LNCaP clone FGC (cell line): Measurements from ENCODE around the gene PCYOX1L.

Experiments
- DNase-seq: peaks from one replicate; pipeline ENCODE4 v3.0.0-alpha.2; 2011; ENCODE audit warnings: low read depth
- H3K4me3 ChIP-seq: 2 replicates; pipeline ENCODE4 v1.5.1; 2011; ENCODE audit warnings: mild to moderate bottlenecking, low read depth, low read length, control low read depth
- CTCF ChIP-seq: IDR thresholded peaks from 2 replicates; pipeline ENCODE4 v1.5.1; 2012; ENCODE audit warnings: mild to moderate bottlenecking; ENCODE audit not compliant: control insufficient read depth, insufficient read depth; ENCODE audit errors: extremely low read depth

Gene PCYOX1L

GRCh38 chr5:149404746-149405549 lies 47.1 kb downstream of the PCYOX1L start:
- no peak overlapping the region for H3K4me3 ChIP-seq
- no peak for TF ChIP-seq CTCF
- DNase-seq: no peak

- H3K4me3 ChIP-seq: no peak overlapping the region
- DNase-seq: no peak
- TF ChIP-seq CTCF: no peak
Observed at GRCh38 chr5:149405550-149406202, 47.8 kb downstream of the PCYOX1L start.

- no peak for TF ChIP-seq CTCF
- no peak for DNase-seq
- no peak overlapping the region for H3K4me3 ChIP-seq
Observed at GRCh38 chr5:149406203-149406978, 48.5 kb downstream of the PCYOX1L start.

- no peak for DNase-seq
- no peak overlapping the region for H3K4me3 ChIP-seq
- TF ChIP-seq CTCF: no peak
Observed at GRCh38 chr5:149406979-149407306, 49.1 kb downstream of the PCYOX1L start.

- no peak for TF ChIP-seq CTCF
- no peak overlapping the region for H3K4me3 ChIP-seq
- no peak for DNase-seq
Observed at GRCh38 chr5:149407323-149408251, 49.7 kb downstream of the PCYOX1L start.

- H3K4me3 ChIP-seq: no peak overlapping the region
- DNase-seq: no peak
- TF ChIP-seq CTCF: no peak
Observed at GRCh38 chr5:149408252-149409099, 50.6 kb downstream of the PCYOX1L start.
